ENCODE measurements around the gene FTL. TPM values are rescaled to one million over a fixed set of nuclear protein-coding genes. Genes with fewer than 3 reads are reported as not detected.
A peak's percentile ranks its signal among the peaks of the same experiment; 100 is the strongest.

FTL gene
- polyA plus RNA-seq, 2 of the 4 experiments (the other 2 are of a cell fraction), result 4,743 to 13,930 TPM

GRCh38 chr19:48964205-48965039 is 687 bp upstream of the FTL start:
- DNase-seq (ENCODE audit: low read depth in 1 of 2, low spot score in 1 of 2) (peak; percentile 63 to 83), FAIRE-seq (no peak), ATAC-seq (peak; percentile 0 to 1; a peak in 3 of 6 replicates)
- Histone ChIP-seq H3K4me2 (peak overlapping the region; percentile 80), H3K27ac (peak overlapping the region; percentile 92 to 96), H3K9me3 (no peaks in the 10 kb centered on the region), H3K4me1 (peaks cover 60% of the 10 kb centered on the region), H3K4me3 (peak overlapping the region; percentile 33)
- ChIA-PET POLR2A (interaction anchor here (0.7 to 9.6 kb wide), 10 partner anchors 9 to 92 kb away, joined by 3 to 175 read pairs (median 7); partner anchors contain the start of genes BAX, GYS1, NUCB1 and PLEKHA4), CTCF (interaction anchor here (0.7 to 18.4 kb wide), 7 partner anchors 9 to 171 kb away, joined by 3 to 332 read pairs (median 4); no protein-coding TSS in a partner anchor)
- 10% methylated on average over 17 of the region's 19 CpGs for WGBS (ENCODE audit: missing lambda C conversion rate)
- TF ChIP-seq HOXB5 (CRISPR knock-in tag; IDR thresholded peaks at IDR 0.05) (peak; percentile 96; the same call in 1 of the 2 replicates), BCL3 (IDR thresholded peaks at IDR 0.05) (0 out of 3 replicates have a peak, but pooled peaks have one; percentile 9), CHD4 (IDR thresholded peaks at IDR 0.05; ENCODE audit: borderline replicate concordance) (no peak), POLR2A (IDR thresholded peaks at IDR 0.05; ENCODE audit: low read length) (peak; percentile 9; the same call in 1 of the 2 replicates), SMC3 (IDR thresholded peaks at IDR 0.05) (0 out of 3 replicates have a peak, but pooled peaks have one; percentile 5), KDM5A (IDR thresholded peaks at IDR 0.05) (no peak), MYC (IDR thresholded peaks at IDR 0.05; ENCODE audit: borderline replicate concordance, low read length) (0 out of 2 replicates have a peak, but pooled peaks have one; percentile 28), ATOH8 (CRISPR knock-in tag; IDR thresholded peaks at IDR 0.05; ENCODE audit: low read depth) (peak; percentile 93), MAX (IDR thresholded peaks at IDR 0.05) (peak; percentile 94), FOXS1 (CRISPR knock-in tag; IDR thresholded peaks at IDR 0.05) (0 out of 2 replicates have a peak, but pooled peaks have one; percentile 2), EP300 (IDR thresholded peaks at IDR 0.05) (peak in 1 of 2 experiments; percentile 21; a peak in 1 of 5 replicates), TFCP2L1 (CRISPR knock-in tag; IDR thresholded peaks at IDR 0.05) (peak; percentile 7; the same call in 1 of the 2 replicates), RAD21 (conservative IDR thresholded peaks at IDR 0.05 in 1 of 2, IDR thresholded peaks at IDR 0.05 in 1 of 2) (no peak; a peak in 1 of 5 replicates), HES2 (IDR thresholded peaks at IDR 0.05) (0 out of 2 replicates have a peak, but pooled peaks have one; percentile 42), GATA3 (IDR thresholded peaks at IDR 0.05; ENCODE audit: borderline replicate concordance) (0 out of 2 replicates have a peak, but pooled peaks have one; percentile 5), ZNF302 (CRISPR knock-in tag; IDR thresholded peaks at IDR 0.05) (peak; percentile 95), HEYL (CRISPR knock-in tag; IDR thresholded peaks at IDR 0.05) (peak; percentile 96), RARB (CRISPR knock-in tag; IDR thresholded peaks at IDR 0.05) (peak; percentile 80; the same call in 1 of the 2 replicates), JUN (IDR thresholded peaks at IDR 0.05) (no peak), E2F6 (IDR thresholded peaks at IDR 0.05; ENCODE audit: borderline replicate concordance, low read depth) (peak; percentile 92), RCOR1 (IDR thresholded peaks at IDR 0.05; ENCODE audit: low read depth, low read length) (no peak), HOXA7 (CRISPR knock-in tag; IDR thresholded peaks at IDR 0.05) (peak; percentile 0; the same call in 1 of the 2 replicates)
